Vagina (tissue), 2 donors: ENCODE results near the gene TTLL11.

Experiments used
- CTCF ChIP-seq, 3 experiments: fragments of 450-650 bp in 2 of 3; fragments of 200-600 bp in 1 of 3; sonication (generic) in 1 of 3; IDR thresholded peaks; one replicate each; pipeline ENCODE4 v1.5.1; 2017 to 2019; ENCODE audit warnings: antibody characterized with exemption in 3 of 3, mild to moderate bottlenecking in 2 of 3, moderate library complexity in 2 of 3
- POLR2A ChIP-seq, 2 donors: fragments of 450-650 bp; IDR thresholded peaks; one replicate each; pipeline ENCODE4 v1.6.1; 2017; ENCODE audit warnings: antibody characterized with exemption in 2 of 2, mild to moderate bottlenecking in 2 of 2, moderate library complexity in 2 of 2

- TF ChIP-seq POLR2A (IDR thresholded peaks at IDR 0.05) = no peak
- no peak for TF ChIP-seq CTCF (IDR thresholded peaks at IDR 0.05)
These were observed 59.2 kb downstream of the TTLL11 start for GRCh38 chr9:122033775-122034373.
